Measurements from ENCODE around the gene HYCC1.
A peak's percentile ranks its signal among the peaks of the same experiment; 100 is the strongest.

The HYCC1 gene

DNA sequence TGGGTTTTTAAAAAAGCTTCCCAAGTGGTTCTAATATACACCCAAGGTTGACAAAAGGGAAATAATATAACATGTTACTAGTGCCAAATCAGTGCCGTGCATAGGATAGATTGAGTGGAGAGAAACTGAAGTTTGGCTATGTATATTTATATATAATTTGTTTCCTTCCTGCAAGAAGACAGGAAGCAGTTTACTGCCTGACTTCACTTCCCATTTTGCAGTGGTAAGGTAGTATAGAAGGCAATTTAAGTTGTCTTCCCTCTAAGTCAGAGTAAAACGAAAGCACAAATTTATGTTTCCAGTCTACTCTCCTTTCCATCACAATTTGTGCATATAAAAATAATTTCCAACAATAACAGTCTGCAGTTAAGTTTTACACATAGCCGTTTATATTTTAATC is 3.4 kb upstream of the HYCC1 start:
- Histone ChIP-seq H3K36me3 (ENCODE audit: control insufficient read depth in 1 of 2, insufficient read depth in 2 of 2, low read length in 2 of 2) (no peaks in the 10 kb centered on the region), H3K9me3 (ENCODE audit: control insufficient read depth in 1 of 2, low read length in 2 of 2) (no peaks in the 10 kb centered on the region), H3K4me1 (ENCODE audit: control insufficient read depth in 1 of 2, insufficient read depth in 2 of 2, low read length in 2 of 2) (peaks cover 14 to 24% of the 10 kb centered on the region in 2 donors), H3K4me3 (ENCODE audit: low read depth in 1 of 2, low read length in 2 of 2) (no peak overlapping the region), H3K9ac (ENCODE audit: low read depth in 1 of 2, low read length in 2 of 2) (no peak overlapping the region), H3K27ac (ENCODE audit: low read depth, low read length) (no peak overlapping the region), H3K27me3 (ENCODE audit: control insufficient read depth in 1 of 2, insufficient read depth in 2 of 2, low read length in 2 of 2) (no peaks in the 10 kb centered on the region)

DNA sequence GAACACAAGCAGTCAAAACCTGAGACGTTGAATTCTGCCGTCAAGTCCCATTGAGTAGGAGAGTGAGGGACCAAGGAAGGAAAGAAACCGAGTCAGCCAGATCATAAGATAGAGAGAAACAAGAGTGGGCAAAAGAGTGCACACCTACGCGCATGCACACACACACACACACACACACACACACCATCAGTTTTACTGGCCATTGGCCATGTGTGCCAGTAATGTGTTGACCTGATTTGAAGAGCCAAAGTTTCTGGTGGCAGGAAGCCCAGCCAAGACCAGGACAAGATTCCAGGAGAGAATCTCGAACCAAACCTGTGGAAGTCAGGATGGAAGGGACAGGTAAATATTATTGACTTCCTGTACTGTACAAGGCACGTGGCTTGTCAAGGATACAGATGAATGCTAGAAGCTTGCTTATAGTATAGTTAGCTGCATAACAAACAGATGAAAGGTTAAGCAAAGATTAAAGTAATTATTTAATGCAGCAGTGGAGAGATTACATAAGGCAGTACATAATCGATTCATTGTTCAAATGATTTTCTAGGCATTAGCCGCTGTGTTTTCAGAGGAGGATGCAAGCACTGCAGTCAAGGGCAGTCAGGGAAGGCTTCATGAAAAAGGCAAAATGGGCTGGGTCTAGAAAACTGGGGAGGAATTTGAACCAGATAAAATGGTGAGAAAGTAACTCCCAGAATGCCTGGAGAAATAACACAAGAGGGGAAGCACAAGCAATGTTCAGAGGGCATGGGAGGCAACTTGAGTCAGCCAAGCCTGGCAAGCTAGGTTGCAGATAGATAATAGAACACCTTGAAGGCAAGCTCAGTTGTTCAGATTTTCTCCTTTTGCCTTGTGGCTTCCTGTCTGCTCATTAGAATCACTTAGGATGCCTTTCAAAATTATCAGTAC is 2.7 kb upstream of the HYCC1 start:
- Histone ChIP-seq H3K36me3 (ENCODE audit: control insufficient read depth in 1 of 2, insufficient read depth in 2 of 2, low read length in 2 of 2) (no peaks in the 10 kb centered on the region), H3K9ac (ENCODE audit: low read depth in 1 of 2, low read length in 2 of 2) (no peak overlapping the region), H3K4me3 (ENCODE audit: low read depth in 1 of 2, low read length in 2 of 2) (no peak overlapping the region), H3K27ac (ENCODE audit: low read depth, low read length) (no peak overlapping the region), H3K9me3 (ENCODE audit: control insufficient read depth in 1 of 2, low read length in 2 of 2) (no peaks in the 10 kb centered on the region), H3K4me1 (ENCODE audit: control insufficient read depth in 1 of 2, insufficient read depth in 2 of 2, low read length in 2 of 2) (peaks cover 21 to 28% of the 10 kb centered on the region in 2 donors), H3K27me3 (ENCODE audit: control insufficient read depth in 1 of 2, insufficient read depth in 2 of 2, low read length in 2 of 2) (no peaks in the 10 kb centered on the region)

DNA sequence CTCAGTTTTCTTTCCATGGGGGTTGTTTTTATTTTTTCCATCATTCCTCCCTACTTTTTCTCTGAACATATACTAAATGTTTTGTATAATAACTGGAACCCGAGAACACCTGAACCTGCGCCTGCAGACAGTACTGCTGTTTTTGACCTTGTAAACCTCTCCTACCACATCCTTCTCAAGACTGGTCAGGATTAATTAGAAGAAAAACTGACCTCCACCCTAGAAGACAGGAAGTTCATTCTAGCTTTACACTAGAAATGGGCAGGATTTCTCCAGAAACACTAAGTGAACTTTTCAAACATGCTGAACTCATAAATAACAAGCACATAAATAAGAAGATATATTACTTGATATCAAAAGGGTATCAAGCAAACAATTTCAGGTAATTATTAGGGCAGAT is 751 bp upstream of the HYCC1 start:
- Histone ChIP-seq H3K4me1 (ENCODE audit: control insufficient read depth in 1 of 2, insufficient read depth in 2 of 2, low read length in 2 of 2) (peaks cover 28 to 38% of the 10 kb centered on the region in 2 donors), H3K4me3 (ENCODE audit: low read depth in 1 of 2, low read length in 2 of 2) (no peak overlapping the region), H3K27me3 (ENCODE audit: control insufficient read depth in 1 of 2, insufficient read depth in 2 of 2, low read length in 2 of 2) (no peaks in the 10 kb centered on the region), H3K9ac (ENCODE audit: low read depth in 1 of 2, low read length in 2 of 2) (peak overlapping the region in 1 of 2 donors; percentile 29), H3K36me3 (ENCODE audit: control insufficient read depth in 1 of 2, insufficient read depth in 2 of 2, low read length in 2 of 2) (no peaks in the 10 kb centered on the region), H3K27ac (ENCODE audit: low read depth, low read length) (no peak overlapping the region), H3K9me3 (ENCODE audit: control insufficient read depth in 1 of 2, low read length in 2 of 2) (no peaks in the 10 kb centered on the region)

DNA sequence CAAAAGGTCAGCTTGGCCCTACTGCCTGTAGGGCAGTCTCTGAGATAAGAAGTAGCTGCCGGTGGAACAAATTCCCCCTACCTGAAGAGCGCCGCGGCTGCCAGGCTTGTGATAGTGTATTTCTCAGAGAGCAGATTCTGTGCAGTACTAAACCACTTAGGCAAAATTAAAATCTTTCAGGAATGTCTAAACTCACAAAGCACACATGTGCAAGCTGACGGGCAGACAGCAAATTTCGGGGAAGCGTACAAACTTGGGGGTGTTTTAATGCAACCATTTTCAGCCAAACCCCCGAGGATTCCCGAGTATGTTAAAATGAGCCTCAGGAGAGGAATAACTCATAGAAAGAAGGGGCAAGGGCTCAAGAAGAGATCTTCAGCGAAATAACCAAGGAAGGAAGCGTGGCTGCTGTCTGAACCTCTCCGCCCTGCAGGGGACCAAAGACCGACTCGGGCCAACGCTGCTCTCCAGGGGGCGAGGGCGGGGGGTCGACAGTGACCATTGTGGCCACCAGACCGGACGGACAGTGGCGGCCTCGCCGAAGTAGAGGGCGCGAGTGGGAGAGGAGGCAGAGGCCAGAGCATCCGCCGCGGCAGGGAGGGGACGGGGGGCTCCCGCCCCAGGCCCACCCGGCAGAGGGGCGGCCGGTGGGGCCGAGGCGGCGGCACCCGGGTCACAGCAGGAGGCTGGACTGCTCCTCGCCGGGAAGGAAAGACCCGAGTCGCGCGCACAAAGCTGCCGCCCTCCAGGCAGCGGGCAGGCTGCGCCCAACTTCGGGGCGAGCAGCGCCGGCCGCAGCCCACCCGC is 819 bp downstream of the HYCC1 start:
- no peaks in the 10 kb centered on the region for H3K36me3 ChIP-seq (ENCODE audit: control insufficient read depth in 1 of 2, insufficient read depth in 2 of 2, low read length in 2 of 2)
- H3K27ac ChIP-seq (ENCODE audit: low read depth, low read length), result peak overlapping the region; percentile 57
- H3K9me3 ChIP-seq (ENCODE audit: control insufficient read depth in 1 of 2, low read length in 2 of 2), result no peaks in the 10 kb centered on the region
- peak overlapping the region; percentile 73 to 84 for H3K9ac ChIP-seq (ENCODE audit: low read depth in 1 of 2, low read length in 2 of 2)
- peaks cover 28 to 38% of the 10 kb centered on the region in 2 donors for H3K4me1 ChIP-seq (ENCODE audit: control insufficient read depth in 1 of 2, insufficient read depth in 2 of 2, low read length in 2 of 2)
- peak overlapping the region; percentile 88 to 92 for H3K4me3 ChIP-seq (ENCODE audit: low read depth in 1 of 2, low read length in 2 of 2)
- H3K27me3 ChIP-seq (ENCODE audit: control insufficient read depth in 1 of 2, insufficient read depth in 2 of 2, low read length in 2 of 2), result no peaks in the 10 kb centered on the region

DNA sequence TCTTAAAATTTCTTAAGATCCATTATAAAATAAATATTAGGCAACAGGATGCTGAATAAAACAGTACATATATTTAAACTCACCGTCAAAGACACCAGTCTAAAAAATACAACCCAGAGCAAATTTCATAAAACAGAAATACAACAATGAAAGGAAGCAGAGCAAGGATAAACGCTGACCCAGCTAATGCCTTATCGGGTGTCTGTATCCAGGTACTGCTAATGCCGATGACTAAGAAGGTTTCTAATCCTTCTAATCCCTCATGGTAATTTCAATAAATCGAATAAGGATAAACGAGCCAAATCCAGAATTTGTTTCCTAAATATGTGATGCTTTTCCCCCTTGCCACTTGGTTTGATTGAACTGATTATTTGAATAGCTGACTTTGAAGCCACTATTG is 1.7 kb downstream of the HYCC1 start:
- no peaks in the 10 kb centered on the region for H3K9me3 ChIP-seq (ENCODE audit: control insufficient read depth in 1 of 2, low read length in 2 of 2)
- peaks cover 28 to 38% of the 10 kb centered on the region in 2 donors for H3K4me1 ChIP-seq (ENCODE audit: control insufficient read depth in 1 of 2, insufficient read depth in 2 of 2, low read length in 2 of 2)
- no peaks in the 10 kb centered on the region for H3K36me3 ChIP-seq (ENCODE audit: control insufficient read depth in 1 of 2, insufficient read depth in 2 of 2, low read length in 2 of 2)
- H3K27me3 ChIP-seq (ENCODE audit: control insufficient read depth in 1 of 2, insufficient read depth in 2 of 2, low read length in 2 of 2), result no peaks in the 10 kb centered on the region
- peak overlapping the region in 1 of 2 donors; percentile 73 for H3K9ac ChIP-seq (ENCODE audit: low read depth in 1 of 2, low read length in 2 of 2)
- H3K4me3 ChIP-seq (ENCODE audit: low read depth in 1 of 2, low read length in 2 of 2), result peak overlapping the region; percentile 88 to 92
- no peak overlapping the region for H3K27ac ChIP-seq (ENCODE audit: low read depth, low read length)

DNA sequence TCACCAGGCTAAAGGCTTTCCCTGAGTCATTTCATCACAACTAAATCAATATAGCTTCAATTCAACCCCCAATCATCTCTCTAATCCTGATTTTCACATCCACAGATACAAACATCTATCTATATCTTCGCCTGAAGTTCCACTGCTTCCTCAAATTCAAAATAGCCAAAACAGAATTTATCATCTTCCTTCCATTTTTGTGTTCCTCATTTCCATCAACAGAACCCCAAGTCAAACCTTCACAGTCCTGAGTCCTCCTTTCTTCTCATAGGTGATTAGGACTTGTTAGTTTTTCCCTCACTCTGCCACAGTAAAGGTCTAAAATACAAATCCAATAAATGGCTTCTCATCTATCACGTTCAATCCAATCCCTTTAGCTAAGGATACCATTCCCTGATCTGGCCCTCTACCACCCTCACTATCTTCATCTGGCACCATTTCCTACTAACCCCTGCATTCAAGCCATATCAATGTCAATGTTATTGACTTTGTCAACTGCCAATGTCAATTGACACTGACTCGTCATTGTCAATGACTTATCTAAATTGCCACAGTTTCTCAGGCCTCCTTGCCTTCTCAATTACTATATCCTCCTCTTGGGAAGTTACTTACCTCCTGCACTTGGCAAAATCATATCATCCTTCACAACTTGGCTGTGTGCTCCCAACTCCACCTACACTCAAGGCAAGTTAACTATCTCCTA is 2.6 kb downstream of the HYCC1 start:
- peak overlapping the region; percentile 14 to 31 for H3K4me3 ChIP-seq (ENCODE audit: low read depth in 1 of 2, low read length in 2 of 2)
- no peaks in the 10 kb centered on the region for H3K36me3 ChIP-seq (ENCODE audit: control insufficient read depth in 1 of 2, insufficient read depth in 2 of 2, low read length in 2 of 2)
- no peak overlapping the region for H3K9ac ChIP-seq (ENCODE audit: low read depth in 1 of 2, low read length in 2 of 2)
- H3K27me3 ChIP-seq (ENCODE audit: control insufficient read depth in 1 of 2, insufficient read depth in 2 of 2, low read length in 2 of 2), result no peaks in the 10 kb centered on the region
- H3K27ac ChIP-seq (ENCODE audit: low read depth, low read length), result no peak overlapping the region
- H3K4me1 ChIP-seq (ENCODE audit: control insufficient read depth in 1 of 2, insufficient read depth in 2 of 2, low read length in 2 of 2), result peaks cover 26 to 30% of the 10 kb centered on the region in 2 donors
- no peaks in the 10 kb centered on the region for H3K9me3 ChIP-seq (ENCODE audit: control insufficient read depth in 1 of 2, low read length in 2 of 2)

DNA sequence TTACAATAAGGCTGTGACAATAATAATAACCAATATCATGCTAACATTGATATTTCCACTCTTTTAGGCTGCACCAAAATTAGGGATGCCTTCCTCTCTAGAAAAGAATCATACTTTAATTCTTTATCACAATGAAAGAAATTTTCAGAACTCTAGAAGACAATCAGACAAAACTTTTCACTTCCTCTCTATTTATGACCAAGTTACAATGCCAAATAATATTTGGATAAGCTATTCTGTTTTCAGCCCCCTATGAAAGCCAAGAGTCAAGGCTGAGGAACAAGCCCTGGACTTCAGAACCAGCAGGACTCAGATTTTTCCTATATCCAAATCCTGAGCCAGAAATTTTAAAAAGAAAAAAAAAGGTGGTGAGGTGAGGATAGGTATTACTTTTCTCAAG is 4.6 kb downstream of the HYCC1 start:
- Histone ChIP-seq H3K27me3 (ENCODE audit: control insufficient read depth in 1 of 2, insufficient read depth in 2 of 2, low read length in 2 of 2) (no peaks in the 10 kb centered on the region), H3K9me3 (ENCODE audit: control insufficient read depth in 1 of 2, low read length in 2 of 2) (no peaks in the 10 kb centered on the region), H3K4me1 (ENCODE audit: control insufficient read depth in 1 of 2, insufficient read depth in 2 of 2, low read length in 2 of 2) (peaks cover 21 to 24% of the 10 kb centered on the region in 2 donors), H3K9ac (ENCODE audit: low read depth in 1 of 2, low read length in 2 of 2) (no peak overlapping the region), H3K4me3 (ENCODE audit: low read depth in 1 of 2, low read length in 2 of 2) (no peak overlapping the region), H3K27ac (ENCODE audit: low read depth, low read length) (no peak overlapping the region), H3K36me3 (ENCODE audit: control insufficient read depth in 1 of 2, insufficient read depth in 2 of 2, low read length in 2 of 2) (no peaks in the 10 kb centered on the region)

DNA sequence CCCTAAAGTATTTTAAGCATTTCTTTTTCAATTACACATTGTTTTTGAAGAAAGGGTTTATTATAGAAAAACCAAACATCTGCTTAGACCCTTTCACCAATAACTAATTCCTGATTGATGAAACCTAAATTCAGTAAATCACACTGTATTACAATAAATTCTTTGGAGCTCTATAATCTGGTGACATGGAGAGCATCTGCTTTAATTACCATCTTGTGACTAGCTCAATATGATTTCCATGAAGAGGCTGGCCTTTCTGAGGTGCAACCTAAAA is 9.7 kb downstream of the HYCC1 start:
- Histone ChIP-seq H3K9me3 (ENCODE audit: control insufficient read depth in 1 of 2, low read length in 2 of 2) (no peaks in the 10 kb centered on the region), H3K36me3 (ENCODE audit: control insufficient read depth in 1 of 2, insufficient read depth in 2 of 2, low read length in 2 of 2) (no peaks in the 10 kb centered on the region), H3K27ac (ENCODE audit: low read depth, low read length) (no peak overlapping the region), H3K27me3 (ENCODE audit: control insufficient read depth in 1 of 2, insufficient read depth in 2 of 2, low read length in 2 of 2) (no peaks in the 10 kb centered on the region), H3K4me3 (ENCODE audit: low read depth in 1 of 2, low read length in 2 of 2) (no peak overlapping the region), H3K4me1 (ENCODE audit: control insufficient read depth in 1 of 2, insufficient read depth in 2 of 2, low read length in 2 of 2) (peaks cover 0 to 3% of the 10 kb centered on the region in 2 donors), H3K9ac (ENCODE audit: low read depth in 1 of 2, low read length in 2 of 2) (no peak overlapping the region)

DNA sequence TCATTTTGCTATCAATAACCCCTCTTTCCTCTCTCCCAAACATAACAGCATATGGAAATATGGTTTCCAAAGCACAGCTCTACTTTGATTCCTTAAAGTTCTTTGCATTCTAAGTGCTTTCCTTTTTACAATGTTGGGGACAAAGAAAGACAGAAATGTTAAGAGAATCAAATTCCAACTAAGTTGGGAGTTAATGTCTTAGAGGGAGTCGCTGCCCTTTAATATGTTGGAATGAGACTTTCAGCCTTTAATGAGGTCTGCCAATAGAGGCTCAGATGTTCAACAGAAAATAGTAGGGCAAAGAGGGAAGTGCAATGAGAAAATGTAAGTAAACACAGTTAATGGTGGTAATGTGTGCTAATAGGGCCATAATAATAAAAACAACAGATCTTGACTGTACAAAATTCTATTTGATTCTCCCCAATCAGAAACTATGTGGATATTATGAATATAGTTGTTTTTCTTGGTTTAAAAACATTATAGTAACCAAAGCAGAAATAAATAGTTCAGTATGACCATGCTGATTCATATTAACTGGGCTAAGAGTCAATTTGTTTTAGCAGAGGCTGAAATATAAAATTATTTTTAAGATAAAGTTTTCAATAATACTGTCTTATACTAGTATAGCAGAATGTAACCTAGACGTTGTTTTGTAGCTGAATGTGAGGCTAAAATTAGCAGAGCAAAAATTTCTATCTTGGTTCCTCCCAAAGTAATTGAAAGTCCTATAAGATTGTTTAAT is 10.3 kb downstream of the HYCC1 start:
- Histone ChIP-seq H3K9ac (ENCODE audit: low read depth in 1 of 2, low read length in 2 of 2) (no peak overlapping the region), H3K9me3 (ENCODE audit: control insufficient read depth in 1 of 2, low read length in 2 of 2) (no peaks in the 10 kb centered on the region), H3K4me3 (ENCODE audit: low read depth in 1 of 2, low read length in 2 of 2) (no peak overlapping the region), H3K27ac (ENCODE audit: low read depth, low read length) (no peak overlapping the region), H3K27me3 (ENCODE audit: control insufficient read depth in 1 of 2, insufficient read depth in 2 of 2, low read length in 2 of 2) (no peaks in the 10 kb centered on the region), H3K36me3 (ENCODE audit: control insufficient read depth in 1 of 2, insufficient read depth in 2 of 2, low read length in 2 of 2) (no peaks in the 10 kb centered on the region), H3K4me1 (ENCODE audit: control insufficient read depth in 1 of 2, insufficient read depth in 2 of 2, low read length in 2 of 2) (peaks cover 0 to 3% of the 10 kb centered on the region in 2 donors)
